GM12878 (cell line): Measurements from ENCODE around the gene PRR5. TPM values are rescaled to one million over a fixed set of nuclear protein-coding genes. Genes with fewer than 3 reads are reported as not detected.

Experiments
- ATAC-seq: fragments of 200-7000 bp; cut with Tn5 transposase; 3 replicates; pipeline ENCODE4 v1.9.1; 2020; ENCODE audit warnings: mild to moderate bottlenecking, moderate library complexity
- BruUV-seq: library from RNA; stranded (reverse); fragments of 400-500 nt; replicated peaks from 2 replicates; lab custom pipeline; 2021; lab: Mats Ljungman, UMichigan
- CTCF ChIA-PET: fragments of 300-600 bp; sonication (Branson Sonifier 250); formaldehyde crosslinking; extraction: SDS; loops from one replicate; lab custom pipeline; 2021; ENCODE audit warnings: inconsistent platforms; lab: Yijun Ruan, JAX
- POLR2A ChIA-PET: fragments of 350-600 bp; formaldehyde crosslinking; extraction: SDS; loops from one replicate; lab custom pipeline; 2021; ENCODE audit warnings: inconsistent platforms; lab: Charles Lee
- RAD21 ChIA-PET: fragments of 300-600 bp; sonication (Branson Sonifier 250); formaldehyde crosslinking; loops from one replicate; lab custom pipeline; 2023; ENCODE audit warnings: antibody characterized with exemption; ENCODE audit not compliant: unreplicated experiment; lab: Charles Lee
- SMC1A ChIA-PET: fragments of 300-600 bp; sonication (Branson Sonifier 250); formaldehyde crosslinking; loops from one replicate; lab custom pipeline; 2023; ENCODE audit not compliant: unreplicated experiment, uncharacterized antibody; lab: Charles Lee
- DNase-seq: peaks from one replicate; pipeline ENCODE4 v3.0.0-alpha.2; 2011; ENCODE audit warnings: low read depth, low spot score
- FAIRE-seq: peaks from 3 replicates; lab custom pipeline; 2011; peaks lifted over from hg19 to GRCh38; lab: Jason Lieb, UNC
- H2AFZ ChIP-seq: 2 replicates; pipeline ENCODE4 v1.6.0; 2011; ENCODE audit warnings: low read depth, low read length, control low read depth; ENCODE audit not compliant: control insufficient read depth
- H3K27ac ChIP-seq: 2 replicates; pipeline ENCODE4 v1.5.1; 2011; ENCODE audit warnings: control low read depth; ENCODE audit not compliant: control insufficient read depth, insufficient read depth
- H3K27me3 ChIP-seq, 2 experiments: replicated peaks in 1 of 2; 2 replicates each; pipeline versions ENCODE4 v1.6.0 to v1.6.1; 2011; ENCODE audit warnings: low read length in 1 of 2; ENCODE audit not compliant: control insufficient read depth in 2 of 2, insufficient read depth in 2 of 2
- H3K36me3 ChIP-seq, 2 experiments: 2 replicates each; pipeline ENCODE4 v1.5.1; 2011; ENCODE audit warnings: low read length in 1 of 2; ENCODE audit not compliant: control insufficient read depth in 2 of 2, insufficient read depth in 2 of 2
- H3K4me1 ChIP-seq: 2 replicates; pipeline ENCODE4 v1.6.1; 2011; ENCODE audit warnings: mild to moderate bottlenecking, low read length, moderate library complexity, mixed read lengths; ENCODE audit not compliant: control insufficient read depth, insufficient read depth
- H3K4me2 ChIP-seq: 2 replicates; pipeline ENCODE4 v1.6.0; 2011; ENCODE audit warnings: control low read depth; ENCODE audit not compliant: control insufficient read depth, insufficient read depth
- H3K4me3 ChIP-seq: fragments of 200-600 bp; sonication (generic); 2 replicates; pipeline ENCODE4 v1.5.1; 2016
- H3K79me2 ChIP-seq: 2 replicates; pipeline ENCODE4 v1.6.0; 2011; ENCODE audit warnings: low read length; ENCODE audit not compliant: control insufficient read depth, insufficient read depth
- H3K9ac ChIP-seq: 2 replicates; pipeline ENCODE4 v1.8.0; 2011; ENCODE audit warnings: low read length, control low read depth, mixed read lengths; ENCODE audit not compliant: control insufficient read depth, insufficient read depth
- H3K9me3 ChIP-seq: replicated peaks from 3 replicates; pipeline ENCODE4 v1.5.1; 2011; ENCODE audit warnings: mild to moderate bottlenecking, low read length; ENCODE audit not compliant: control insufficient read depth, insufficient read depth
- H4K20me1 ChIP-seq: 2 replicates; pipeline ENCODE4 v1.6.0; 2011; ENCODE audit not compliant: control insufficient read depth, insufficient read depth
- ESRRA ChIP-seq: IDR thresholded peaks from 2 replicates; pipeline ENCODE4 v1.6.1; 2012; ENCODE audit warnings: mild to moderate bottlenecking, low read length, improper control_type of control experiment
- KAT2A ChIP-seq: conservative IDR thresholded peaks from 2 replicates; pipeline ENCODE4 v1.6.1; 2011; ENCODE audit warnings: low read depth, low read length; ENCODE audit not compliant: control insufficient read depth
- MTA2 ChIP-seq: fragments of 450-650 bp; IDR thresholded peaks from 2 replicates; pipeline ENCODE4 v1.6.1; 2016; ENCODE audit warnings: low read depth, mild to moderate bottlenecking, moderate library complexity
- WGBS: methylation state at CpG from one replicate; pipeline ENCODE4 v1.1.6; 2016; ENCODE audit warnings: low lambda C conversion rate; ENCODE audit not compliant: insufficient replicate concordance, insufficient coverage; ENCODE audit errors: missing lambda C conversion rate; 5-methylcytosine and 5-hydroxymethylcytosine counted together
- in situ Hi-C: fragments of 300-500 bp; cut with MboI; formaldehyde crosslinking; loops from 9 replicates; pipeline ENCODE4 v1.14.3; 2018; ENCODE audit warnings: mixed read lengths
- intact Hi-C: fragments of 100-400 bp; cut with micrococcal nuclease; formaldehyde crosslinking; loops from one replicate; pipeline ENCODE4 v1.14.2; 2022; ENCODE audit not compliant: unreplicated experiment
- polyA plus RNA-seq, 11 experiments: library from polyadenylated mRNA; depleted of rRNA in 4 of 11; unstranded in 6 of 11; stranded (reverse) in 5 of 11; fragments of >200 nt; fragmentation: Nextera tagmentation in 4 of 11; fragmentation: Illumina TruSeq in 1 of 11; extraction: Ambion mirVana in 4 of 11; extraction: Trizol in 1 of 11; gene quantifications; 1 replicate in 1 of 11; 2 replicates in 10 of 11; pipeline versions ENCODE4 v1.2.1 to v1.2.3, GENCODE V29; 2011 to 2016; ENCODE audit warnings: inconsistent platforms in 2 of 11, missing spikeins in 2 of 11, low read depth in 1 of 11
- total RNA-seq, 4 experiments: library from RNA; depleted of rRNA in 3 of 4; stranded (reverse); fragments of >200 nt in 3 of 4; fragmentation: Illumina TruSeq in 1 of 4; extraction: Trizol in 1 of 4; gene quantifications; 2 replicates each; pipeline versions ENCODE4 v1.2.1 to v1.2.3, GENCODE V29; 2013 to 2021

The PRR5 gene
- total and polyA plus RNA-seq, 10 of the 15 experiments (the other 5 are each of a cell fraction or from before 2014, with no cell fraction given), result 0.03 to 9.4 (median 1.5) TPM

DNA sequence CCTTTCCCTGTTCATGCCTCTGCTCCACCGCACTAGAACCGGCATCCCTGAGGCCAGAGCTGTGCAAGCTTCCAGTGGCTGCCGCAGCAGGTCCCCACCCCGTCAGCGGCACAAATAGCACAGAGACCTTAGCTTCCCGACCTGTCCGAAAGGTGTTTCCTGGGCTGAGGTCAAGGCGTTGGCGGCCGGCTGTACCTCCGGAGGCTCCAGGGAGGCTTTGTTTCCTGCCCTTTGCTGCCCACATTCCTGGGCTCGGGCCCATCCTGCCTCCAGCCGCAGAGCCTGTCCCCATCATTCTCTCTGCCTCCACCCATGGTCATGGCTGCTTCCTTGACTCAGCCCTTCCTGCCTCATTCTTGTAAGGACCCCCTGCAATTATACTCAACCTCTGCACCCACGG lies 81.6 kb downstream of the PRR5 start:
- Histone ChIP-seq H3K4me2 (no peak overlapping the region), H3K9ac (no peak overlapping the region)
- CTCF ChIA-PET, result no interaction called here
- no TSS peak for BruUV-seq
- no peak for ATAC-seq
- TF ChIP-seq ESRRA, result no peak
- no peak for TF ChIP-seq KAT2A
- TF ChIP-seq, all 136 proteins: peak for 0
- ChIA-PET SMC1A (no interaction called here), POLR2A (no interaction called here), RAD21 (no interaction called here)
- intact Hi-C loops (no loop called here), in situ Hi-C loops (no loop called here)
- WGBS, result 44% methylated on average over 14 of the region's 14 CpGs
- Histone ChIP-seq H3K27ac (no peak overlapping the region), H3K27me3 (no peaks in the 10 kb centered on the region; a peak in 1 of 4 replicates), H3K36me3 (no peaks in the 10 kb centered on the region), H3K79me2 (no peaks in the 10 kb centered on the region), H3K9me3 (no peaks in the 10 kb centered on the region), H4K20me1 (no peaks in the 10 kb centered on the region), H2AFZ (no peak overlapping the region), H3K4me1 (no peaks in the 10 kb centered on the region), H3K4me3 (no peak overlapping the region)
- no peak for DNase-seq
- FAIRE-seq, result no peak

DNA sequence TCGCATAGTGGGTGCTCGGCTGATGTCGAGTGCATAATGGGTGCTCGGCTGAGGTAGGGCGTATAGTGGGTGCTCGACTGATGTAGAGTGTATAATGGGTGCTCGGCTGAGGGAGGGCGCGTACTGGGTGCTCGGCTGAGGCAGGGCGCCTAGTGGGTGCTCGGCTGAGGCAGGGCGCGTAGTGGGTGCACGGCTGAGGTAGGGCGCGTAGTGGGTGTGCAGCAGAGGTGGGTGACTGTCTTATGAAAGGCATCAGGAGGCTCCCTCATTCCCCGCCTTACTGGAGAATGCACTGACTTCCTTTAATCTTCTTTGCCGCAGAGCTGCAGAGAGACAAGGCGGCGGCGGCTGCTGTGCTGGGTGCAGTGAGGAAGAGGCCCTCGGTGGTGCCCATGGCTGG lies 84.1 kb downstream of the PRR5 start:
- Histone ChIP-seq H3K27ac (no peak overlapping the region), H3K4me3 (no peak overlapping the region), H3K4me1 (no peaks in the 10 kb centered on the region), H3K27me3 (no peaks in the 10 kb centered on the region; a peak in 1 of 4 replicates), H3K9ac (no peak overlapping the region), H3K79me2 (no peaks in the 10 kb centered on the region), H3K36me3 (no peaks in the 10 kb centered on the region), H2AFZ (no peak overlapping the region), H4K20me1 (no peaks in the 10 kb centered on the region), H3K9me3 (no peaks in the 10 kb centered on the region), H3K4me2 (no peak overlapping the region)
- POLR2A ChIA-PET, result no interaction called here
- in situ Hi-C loops (no loop called here), intact Hi-C loops (no loop called here)
- SMC1A ChIA-PET, result no interaction called here
- no TSS peak for BruUV-seq
- FAIRE-seq (no peak), DNase-seq (no peak), ATAC-seq (no peak)
- RAD21 ChIA-PET, result no interaction called here
- WGBS, result 71% methylated on average over 23 of the region's 23 CpGs
- CTCF ChIA-PET, result no interaction called here
- no peak for TF ChIP-seq MTA2
